C1 segment of cervical spinal cord (tissue), 14 donors: ENCODE results near the gene MRC2.
A peak's percentile ranks its signal among the peaks of the same experiment; 100 is the strongest.
"Not testable (repeated sequence)": the region's sequence is repeated elsewhere in the genome, so short reads cannot be mapped to it uniquely, and the experiment has no call there.

ENCODE experiments used
- DNase-seq, 14 donors: peaks; one replicate each; lab custom pipeline; 2025; lab: John Stamatoyannopoulos, UW

MRC2 gene

DNA sequence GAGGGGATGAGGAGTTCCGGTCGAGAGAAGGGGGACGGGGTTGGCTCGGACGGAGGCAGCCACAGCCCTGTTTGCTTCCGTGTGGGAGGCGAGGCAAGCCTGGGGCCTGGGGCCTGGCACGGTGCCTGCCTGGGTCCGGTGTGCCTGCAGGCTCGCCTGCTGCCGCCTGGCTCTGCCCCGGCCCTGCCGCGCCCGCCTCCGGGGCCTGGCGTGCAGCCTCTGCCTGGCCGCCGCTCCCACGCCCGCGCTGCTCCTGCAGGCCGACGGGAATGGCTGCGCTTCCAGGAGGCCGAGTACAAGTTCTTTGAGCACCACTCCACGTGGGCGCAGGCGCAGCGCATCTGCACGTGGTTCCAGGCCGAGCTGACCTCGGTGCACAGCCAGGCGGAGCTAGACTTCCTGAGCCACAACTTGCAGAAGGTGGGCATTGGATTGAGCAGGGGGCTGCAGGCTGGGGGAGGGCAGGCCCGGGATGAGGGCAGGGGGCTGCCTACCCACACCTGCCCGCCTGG is 53.1 kb downstream of the MRC2 start:
- DNase-seq, result peak in 8 of 14 donors; percentile 5 to 42 (median 24)

DNA sequence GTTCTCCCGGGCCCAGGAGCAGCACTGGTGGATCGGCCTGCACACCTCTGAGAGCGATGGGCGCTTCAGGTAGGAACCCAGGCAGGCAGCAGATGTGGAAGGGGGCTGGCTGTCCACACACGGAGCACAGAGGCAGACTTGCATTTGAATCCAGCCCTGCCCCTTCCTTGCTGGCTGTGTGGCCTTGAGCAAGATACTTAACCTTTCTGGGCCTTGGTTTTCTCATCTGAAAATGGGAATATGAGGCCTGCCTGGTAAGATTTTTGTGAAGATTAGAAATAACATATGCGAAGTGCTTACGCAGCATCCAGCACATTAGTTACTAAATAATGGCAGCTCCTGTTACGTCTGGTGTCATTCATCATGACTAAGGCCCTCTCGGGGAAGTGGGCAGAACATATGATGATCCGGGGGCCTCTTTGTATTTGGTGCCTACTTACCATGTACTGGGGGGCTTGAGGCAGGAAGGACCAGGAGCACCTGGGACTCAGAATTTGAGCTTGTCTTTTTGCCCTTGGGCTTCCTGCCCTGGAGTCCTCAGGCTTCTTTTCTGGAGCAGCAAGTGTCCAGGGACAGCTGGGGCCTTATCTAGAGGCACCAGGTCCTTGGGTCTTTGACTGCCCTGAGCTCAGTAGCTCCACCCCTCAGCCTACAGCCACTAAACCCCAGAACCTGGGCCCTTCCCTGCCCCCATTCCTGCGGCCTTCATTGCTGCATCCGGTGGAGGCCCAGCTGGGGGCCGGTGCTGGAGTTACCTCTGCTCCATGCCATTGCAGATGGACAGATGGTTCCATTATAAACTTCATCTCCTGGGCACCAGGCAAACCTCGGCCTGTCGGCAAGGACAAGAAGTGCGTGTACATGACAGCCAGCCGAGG is 53.8 kb downstream of the MRC2 start:
- DNase-seq, result no peak

DNA sequence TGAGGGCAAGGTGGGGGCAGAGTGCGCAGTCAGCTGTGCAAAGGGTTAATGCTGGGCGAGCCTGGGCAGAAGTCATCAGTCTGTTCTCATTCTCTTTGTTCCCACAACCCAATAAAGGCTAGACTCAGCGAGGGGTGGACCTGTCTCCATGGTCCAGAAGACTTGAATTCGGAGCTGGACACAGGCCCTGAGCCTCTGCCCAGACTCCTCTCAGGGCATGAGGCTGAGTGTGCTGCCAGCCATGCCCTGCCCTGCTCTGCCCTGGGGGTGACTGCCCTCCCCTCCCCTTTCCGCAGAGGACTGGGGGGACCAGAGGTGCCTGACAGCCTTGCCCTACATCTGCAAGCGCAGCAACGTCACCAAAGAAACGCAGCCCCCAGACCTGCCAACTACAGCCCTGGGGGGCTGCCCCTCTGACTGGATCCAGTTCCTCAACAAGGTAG is 54.5 kb downstream of the MRC2 start:
- DNase-seq, result peak in 9 of 14 donors; percentile 19 to 76 (median 58)

DNA sequence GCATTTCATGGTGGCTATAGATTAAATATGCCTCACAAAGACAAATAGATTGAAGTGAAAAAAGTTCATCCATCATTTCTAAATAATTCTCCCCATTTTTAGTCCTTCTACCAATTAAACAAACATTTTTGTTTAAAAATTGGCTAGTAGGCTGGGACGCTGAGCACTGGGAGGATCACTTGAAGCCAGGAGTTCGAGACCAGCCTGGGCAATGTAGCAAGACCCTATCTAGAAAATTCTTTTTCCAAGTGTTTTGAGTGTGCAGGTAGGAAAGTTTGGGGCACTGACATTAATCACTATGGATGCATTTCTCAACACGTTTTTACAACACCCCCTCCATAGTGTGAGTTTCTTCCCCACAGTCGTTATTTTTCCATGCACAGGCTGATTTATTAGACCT is 56.7 kb downstream of the MRC2 start:
- DNase-seq, result no peak

DNA sequence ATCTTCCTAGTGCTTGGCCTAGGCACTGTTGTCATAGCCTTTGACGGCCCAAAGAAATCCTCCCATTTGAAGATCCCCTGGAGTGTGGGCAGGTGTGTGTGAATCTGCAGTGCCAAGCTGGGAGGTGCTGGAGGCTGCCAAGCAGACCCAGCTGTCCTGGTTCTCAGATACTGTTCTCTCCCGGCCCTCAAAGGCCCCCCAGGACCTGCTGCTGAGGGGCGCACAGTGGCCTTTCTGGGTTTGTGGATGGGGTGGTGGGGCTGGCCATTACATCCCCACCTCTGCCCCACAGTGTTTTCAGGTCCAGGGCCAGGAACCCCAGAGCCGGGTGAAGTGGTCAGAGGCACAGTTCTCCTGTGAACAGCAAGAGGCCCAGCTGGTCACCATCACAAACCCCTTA is 60.5 kb downstream of the MRC2 start:
- DNase-seq, result no peak

DNA sequence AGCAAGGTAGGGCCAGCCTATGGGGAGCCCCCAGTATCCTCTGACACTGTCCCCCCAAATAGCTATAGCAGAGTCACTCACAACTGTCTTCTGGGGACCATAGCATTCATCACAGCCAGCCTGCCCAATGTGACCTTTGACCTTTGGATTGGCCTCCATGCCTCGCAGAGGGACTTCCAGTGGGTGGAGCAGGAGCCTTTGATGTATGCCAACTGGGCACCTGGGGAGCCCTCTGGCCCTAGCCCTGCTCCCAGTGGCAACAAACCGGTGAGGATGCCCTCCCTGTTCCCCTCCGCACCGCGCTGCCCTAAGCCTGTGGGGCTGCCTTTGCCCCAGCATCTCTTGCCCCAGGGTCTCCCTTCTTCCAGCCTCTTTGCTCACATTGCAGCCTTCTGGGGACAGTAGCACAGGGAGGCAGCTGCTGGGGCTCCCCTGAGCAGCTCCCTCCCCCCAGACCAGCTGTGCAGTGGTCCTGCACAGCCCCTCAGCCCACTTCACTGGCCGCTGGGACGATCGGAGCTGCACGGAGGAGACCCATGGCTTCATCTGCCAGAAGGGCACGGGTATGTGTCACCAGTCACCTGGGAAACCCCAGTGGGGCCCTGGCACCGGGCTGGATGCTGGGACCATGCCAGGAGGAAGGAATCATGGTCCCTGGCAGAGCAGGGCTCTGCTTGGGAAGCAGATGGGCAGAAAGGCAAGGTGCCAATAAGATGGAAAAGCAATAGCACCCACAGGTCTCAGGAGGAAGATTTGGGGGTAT is 61.1 kb downstream of the MRC2 start:
- peak in 5 of 14 donors; percentile 4 to 63 (median 23) for DNase-seq

DNA sequence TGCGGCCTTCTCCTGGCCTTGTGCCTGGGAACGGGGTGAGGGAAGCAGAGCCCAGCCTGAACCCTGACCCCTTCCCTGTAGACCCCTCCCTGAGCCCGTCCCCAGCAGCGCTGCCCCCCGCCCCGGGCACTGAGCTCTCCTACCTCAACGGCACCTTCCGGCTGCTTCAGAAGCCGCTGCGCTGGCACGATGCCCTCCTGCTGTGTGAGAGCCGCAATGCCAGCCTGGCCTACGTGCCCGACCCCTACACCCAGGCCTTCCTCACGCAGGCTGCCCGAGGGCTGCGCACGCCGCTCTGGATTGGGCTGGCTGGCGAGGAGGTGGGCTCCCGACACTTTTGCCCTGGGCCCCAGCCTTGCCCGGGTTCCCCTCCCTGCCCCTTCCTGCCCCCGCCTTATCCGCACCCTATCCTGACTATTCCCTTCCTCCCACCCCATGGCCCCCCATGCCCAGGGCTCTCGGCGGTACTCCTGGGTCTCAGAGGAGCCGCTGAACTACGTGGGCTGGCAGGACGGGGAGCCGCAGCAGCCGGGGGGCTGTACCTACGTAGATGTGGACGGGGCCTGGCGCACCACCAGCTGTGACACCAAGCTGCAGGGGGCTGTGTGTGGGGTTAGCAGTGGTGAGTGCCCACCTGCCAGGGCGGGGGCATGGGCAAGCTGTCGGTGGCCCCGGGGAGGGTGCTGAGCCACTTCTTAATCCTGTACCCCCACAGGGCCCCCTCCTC is 62.1 kb downstream of the MRC2 start:
- DNase-seq, result no peak

DNA sequence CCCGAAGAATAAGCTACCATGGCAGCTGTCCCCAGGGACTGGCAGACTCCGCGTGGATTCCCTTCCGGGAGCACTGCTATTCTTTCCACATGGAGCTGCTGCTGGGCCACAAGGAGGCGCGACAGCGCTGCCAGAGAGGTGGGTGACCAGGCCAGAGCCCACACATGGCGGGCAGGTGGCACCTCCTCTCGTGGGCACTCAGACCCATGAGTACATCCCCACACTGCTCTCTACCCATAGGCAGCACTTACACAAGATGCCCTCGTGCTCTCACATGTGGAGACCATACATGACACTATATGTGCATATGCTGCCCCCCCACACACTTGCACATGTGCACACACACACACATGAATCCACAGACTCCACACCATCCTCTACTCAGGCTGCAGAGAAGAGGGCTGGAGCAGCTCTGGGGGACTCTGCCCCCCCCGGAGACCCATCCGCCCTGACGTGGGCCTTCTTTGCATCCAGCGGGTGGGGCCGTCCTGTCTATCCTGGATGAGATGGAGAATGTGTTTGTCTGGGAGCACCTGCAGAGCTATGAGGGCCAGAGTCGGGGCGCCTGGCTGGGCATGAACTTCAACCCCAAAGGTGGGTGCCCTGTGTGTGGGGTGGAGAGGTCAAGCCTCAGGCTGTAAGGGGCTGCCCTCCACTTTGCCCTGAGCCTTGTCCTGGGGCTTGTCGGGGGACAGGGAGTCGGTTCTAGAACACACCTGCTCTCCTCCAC is 62.9 kb downstream of the MRC2 start:
- no peak for DNase-seq

DNA sequence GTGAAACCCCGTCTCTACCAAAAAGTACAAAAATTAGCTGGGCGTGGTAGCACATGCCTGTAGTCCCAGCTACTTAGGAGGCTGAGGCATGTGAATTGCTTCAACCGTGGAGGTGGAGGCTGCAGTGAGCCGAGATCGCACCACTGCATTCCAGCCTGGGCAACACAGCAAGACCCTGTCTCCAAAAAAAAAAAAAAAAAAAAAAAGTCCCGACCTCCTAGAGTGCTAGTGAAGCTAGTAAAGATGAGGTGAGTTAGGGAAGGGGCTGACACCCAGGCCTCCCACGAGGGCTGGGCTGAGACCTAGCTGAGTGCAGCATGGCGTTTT is 64.1 kb downstream of the MRC2 start:
- not testable (repeated sequence) for DNase-seq

DNA sequence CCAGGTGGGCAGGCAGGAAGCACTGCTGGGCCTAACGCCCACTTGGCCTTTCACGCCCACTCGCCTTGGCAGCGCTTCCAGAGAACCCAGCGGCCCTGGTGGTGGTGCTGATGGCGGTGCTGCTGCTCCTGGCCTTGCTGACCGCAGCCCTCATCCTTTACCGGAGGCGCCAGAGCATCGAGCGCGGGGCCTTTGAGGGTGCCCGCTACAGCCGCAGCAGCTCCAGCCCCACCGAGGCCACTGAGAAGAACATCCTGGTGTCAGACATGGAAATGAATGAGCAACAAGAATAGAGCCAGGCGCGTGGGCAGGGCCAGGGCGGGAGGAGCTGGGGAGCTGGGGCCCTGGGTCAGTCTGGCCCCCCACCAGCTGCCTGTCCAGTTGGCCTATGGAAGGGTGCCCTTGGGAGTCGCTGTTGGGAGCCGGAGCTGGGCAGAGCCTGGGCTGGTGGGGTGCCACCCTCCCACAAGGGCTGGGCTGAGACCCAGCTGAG is 64.7 kb downstream of the MRC2 start:
- no peak for DNase-seq

DNA sequence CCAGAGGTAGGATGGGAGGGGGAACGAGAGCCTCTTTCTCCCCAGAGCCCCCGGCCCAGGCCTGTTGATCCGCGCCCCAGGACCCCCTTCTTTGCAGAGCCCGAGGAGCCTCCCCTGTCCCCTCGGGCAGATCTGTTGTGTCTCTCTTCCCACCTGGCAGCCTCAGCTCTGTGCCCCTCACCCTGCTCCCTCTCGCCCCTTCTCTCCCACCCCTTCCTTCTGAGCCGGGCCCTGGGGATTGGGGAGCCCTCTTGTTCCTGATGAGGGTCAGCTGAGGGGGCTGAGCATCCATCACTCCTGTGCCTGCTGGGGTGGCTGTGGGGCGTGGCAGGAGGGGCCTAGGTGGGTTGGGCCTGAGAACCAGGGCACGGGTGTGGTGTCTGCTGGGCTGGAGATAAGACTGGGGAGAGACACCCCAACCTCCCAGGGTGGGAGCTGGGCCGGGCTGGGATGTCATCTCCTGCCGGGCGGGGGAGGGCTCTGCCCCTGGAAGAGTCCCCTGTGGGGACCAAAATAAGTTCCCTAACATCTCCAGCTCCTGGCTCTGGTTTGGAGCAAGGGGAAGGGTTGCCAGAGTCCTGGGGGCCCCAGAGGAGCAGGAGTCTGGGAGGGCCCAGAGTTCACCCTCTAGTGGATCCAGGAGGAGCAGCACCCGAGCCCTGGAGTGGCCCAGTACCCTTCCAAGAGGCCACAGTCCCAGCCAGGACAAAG is 65.4 kb downstream of the MRC2 start:
- DNase-seq, result peak in 1 of 14 donors; percentile 14

DNA sequence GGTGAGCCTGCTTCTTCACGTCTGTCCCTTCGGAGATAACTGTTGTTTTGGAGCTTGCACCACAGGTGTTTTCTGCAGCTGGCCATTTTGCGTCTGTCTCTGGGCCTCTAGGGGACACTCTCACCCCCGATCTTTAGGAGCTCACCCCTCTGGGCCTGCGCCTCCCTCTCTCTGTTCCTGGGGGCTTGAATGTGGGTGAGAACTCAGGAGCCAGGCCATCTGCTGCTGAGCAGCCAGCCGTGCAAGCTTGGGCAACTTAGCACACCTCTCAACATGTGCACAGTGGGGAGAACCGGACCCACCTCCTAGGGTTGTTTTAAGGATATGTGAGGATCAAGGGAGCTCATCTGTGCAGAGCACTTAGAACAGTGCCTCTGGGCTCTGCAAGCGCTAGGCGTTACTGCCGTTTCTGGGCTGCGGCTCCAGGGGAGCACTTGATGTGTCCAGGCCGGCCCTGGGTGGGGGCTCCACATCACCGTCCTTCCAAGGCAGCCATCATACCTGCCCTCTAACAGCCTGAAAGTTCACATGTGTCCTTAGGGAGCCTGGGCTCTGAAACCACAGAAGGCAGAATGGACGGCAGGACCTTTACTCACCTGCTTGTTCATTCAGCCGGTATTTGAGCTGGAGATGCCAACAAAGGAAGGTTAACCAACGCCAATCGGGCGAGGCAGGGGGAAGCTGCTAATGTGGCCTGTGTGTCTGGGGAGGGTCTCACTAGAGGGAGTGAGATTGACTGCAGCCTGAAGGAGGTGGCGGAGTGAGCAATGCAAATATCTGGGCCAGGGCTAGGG is 66.3 kb downstream of the MRC2 start:
- no peak for DNase-seq

DNA sequence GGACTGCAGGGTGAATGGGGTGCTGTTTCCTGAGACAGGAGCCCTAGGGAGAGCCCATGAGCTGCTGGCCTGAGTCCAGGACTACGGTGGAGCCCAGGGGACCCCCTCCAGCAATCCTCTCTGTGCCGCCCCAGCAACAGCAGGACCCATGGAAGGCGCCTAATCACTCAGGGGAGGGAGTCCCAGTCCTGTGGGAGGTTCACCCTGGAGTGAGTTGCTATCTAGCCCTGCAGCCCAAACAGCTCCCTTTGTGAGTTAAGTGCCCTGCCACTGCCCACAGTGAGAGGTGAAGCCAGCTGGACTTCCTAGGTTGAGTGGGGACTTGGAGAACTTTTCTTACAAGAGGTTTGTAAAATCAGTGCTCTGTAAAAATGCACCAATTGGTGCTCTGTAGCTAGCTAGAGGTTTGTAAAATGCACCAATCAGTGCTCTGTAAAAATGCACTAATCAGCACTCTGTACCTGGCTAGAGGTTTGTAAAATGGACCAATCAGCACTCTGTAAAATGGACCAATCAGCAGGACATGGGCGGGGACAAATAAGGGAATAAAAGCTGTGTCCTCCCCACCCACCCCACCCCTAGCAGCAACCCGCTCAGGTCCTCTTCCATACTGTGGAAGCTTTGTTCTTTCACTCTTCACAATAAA is 67.7 kb downstream of the MRC2 start:
- not testable (repeated sequence) for DNase-seq

DNA sequence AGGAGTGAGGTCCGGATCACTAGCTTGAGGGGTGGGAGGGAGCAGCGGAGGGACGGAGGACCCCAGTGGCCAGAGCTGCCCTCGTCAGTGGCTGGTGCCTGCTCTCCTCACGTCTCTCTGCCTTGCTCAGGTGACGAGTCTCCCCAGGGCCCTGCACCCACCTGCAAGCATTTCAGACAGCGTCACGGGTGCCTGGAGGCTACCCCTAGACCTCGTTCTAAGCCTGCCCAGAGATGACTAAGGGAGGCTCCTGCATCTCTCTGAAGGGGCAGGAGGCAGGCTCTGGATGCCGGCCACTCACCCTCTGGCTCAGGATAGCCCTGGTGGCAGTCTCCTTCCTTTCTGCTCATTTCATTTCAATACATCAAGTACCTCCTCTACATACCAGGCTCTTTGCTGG is 68.8 kb downstream of the MRC2 start:
- DNase-seq, result no peak

DNA sequence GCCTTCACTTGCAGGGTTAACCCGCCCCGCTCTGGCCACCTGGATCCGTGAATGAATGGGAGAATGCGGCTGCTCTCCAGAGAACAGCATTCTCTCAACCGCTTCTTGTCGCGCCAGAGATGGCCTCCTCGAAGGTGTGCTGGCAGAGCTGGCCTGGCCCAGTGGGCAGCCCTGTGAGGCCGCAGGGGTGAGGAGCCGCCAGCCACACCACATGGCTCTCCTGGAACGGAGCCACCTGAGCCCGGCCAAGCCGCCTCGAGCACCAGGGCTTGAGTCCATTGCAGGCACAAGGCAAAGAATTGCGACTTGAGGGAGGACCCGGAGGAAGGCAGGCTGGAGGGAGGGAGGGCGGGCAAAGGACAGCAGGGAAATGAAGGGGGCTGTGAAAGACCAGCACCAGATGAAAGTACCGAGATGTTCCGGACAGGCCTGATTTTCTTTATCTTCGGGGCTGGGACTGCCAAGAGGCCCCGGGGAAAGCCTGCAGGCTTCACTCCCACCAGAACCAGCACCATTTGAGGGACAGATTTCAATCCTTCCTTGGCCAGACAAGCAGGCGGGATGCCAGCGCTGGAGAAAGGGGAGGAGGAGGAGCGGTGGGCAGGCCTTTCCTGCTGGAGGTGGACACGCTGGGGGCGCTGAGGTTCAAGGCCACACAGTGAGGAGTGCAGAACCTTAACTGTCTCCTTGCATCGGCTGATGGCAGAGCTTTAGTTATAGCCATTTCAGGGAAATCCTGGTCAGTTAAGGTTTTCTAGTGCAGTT is 69.4 kb downstream of the MRC2 start:
- peak in 10 of 14 donors; percentile 5 to 90 (median 43) for DNase-seq

DNA sequence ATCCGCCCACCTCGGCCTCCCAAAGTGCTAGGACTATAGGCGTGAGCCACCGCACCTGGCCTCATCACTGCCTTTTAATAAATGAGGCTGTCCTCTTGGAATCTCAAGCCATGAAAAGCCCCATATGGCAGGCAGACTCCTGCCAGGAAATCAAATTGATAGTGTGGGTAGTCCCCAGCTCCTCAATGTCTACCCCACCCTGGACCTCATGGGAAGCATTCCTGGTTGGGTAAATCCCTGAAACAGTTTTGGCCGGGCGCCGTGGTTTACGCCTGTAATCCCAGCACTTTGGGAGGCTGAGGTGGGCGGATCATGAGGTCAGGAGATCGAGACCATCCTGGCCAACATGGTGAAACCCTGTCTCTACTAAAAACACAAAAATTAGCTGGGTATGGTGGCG is 71.0 kb downstream of the MRC2 start:
- DNase-seq, result peak in 1 of 14 donors; percentile 29

DNA sequence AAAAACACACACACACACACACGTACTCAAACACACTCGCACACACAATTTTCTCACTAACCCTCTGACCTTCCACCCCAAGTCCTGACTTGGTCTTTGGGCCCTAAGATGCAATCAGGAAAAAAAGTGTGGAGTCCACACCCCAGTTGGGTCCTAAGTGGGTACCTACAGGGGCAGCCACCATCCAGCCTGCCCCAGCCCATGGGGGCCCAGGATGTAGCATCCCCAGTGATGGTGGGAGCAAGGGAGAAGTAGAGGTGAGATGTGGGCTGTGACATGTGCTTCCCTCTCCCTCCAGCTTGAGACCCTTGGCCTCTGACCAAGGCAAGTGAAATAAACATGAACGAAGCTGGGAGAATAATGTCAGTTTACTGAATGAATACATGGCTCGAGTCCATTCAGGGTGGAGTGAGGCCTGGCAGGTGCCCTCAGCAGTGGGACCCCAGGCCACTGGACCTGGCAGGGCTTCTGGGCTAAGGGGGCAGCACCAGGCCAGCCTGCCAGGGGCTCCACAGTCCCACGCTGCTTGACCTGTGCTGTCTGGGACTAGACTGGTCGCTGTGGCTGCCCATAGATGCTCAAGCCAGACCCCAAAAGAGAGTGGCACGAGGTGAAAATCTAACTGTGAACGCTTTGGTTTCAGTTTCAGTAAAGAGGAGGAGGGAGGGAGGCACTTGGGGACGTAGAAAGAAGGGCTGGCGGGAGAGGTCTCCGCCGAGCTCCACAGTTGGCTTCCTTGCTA is 73.7 kb downstream of the MRC2 start:
- DNase-seq, result no peak

DNA sequence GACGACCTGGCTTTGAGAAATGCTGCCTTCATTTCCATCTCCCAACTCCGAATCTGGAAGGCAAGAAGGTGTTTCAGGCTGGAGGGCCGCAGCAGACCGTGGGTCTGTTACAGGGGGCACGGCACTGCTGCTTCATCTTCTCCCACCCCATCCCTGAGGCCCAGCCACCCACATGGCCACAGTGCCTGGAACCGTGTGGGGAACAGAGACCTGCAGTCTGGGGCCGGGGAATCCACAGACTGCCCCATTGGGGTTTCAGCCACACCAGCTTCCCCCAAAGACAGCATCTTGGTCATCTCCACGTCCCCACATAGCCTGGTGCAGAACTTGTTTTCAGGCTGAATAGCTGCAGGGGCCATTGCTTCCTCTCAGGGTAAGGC is 74.2 kb downstream of the MRC2 start:
- DNase-seq, result no peak
